Osteoblast (primary cell): Measurements from ENCODE around the gene ALG9. TPM values are rescaled to one million over a fixed set of nuclear protein-coding genes. Genes with fewer than 3 reads are reported as not detected.

Experiments
- DNase-seq: peaks from one replicate; pipeline ENCODE4 v3.0.0; 2011; ENCODE audit warnings: low spot score, mixed read lengths; ENCODE audit not compliant: insufficient read length; ENCODE audit errors: missing footprints
- H2AFZ ChIP-seq: 2 replicates; pipeline ENCODE4 v1.6.0; 2011; ENCODE audit warnings: mild to moderate bottlenecking, low read length
- H3K27ac ChIP-seq: 2 replicates; pipeline ENCODE4 v1.5.1; 2011; ENCODE audit warnings: mild to moderate bottlenecking, low read depth, low read length, moderate library complexity
- H3K27me3 ChIP-seq: 2 replicates; pipeline ENCODE4 v1.6.0; 2012; ENCODE audit warnings: mild to moderate bottlenecking, control low read depth, inconsistent platforms, low read length, moderate library complexity; ENCODE audit not compliant: insufficient read depth
- H3K36me3 ChIP-seq: 2 replicates; pipeline ENCODE4 v1.5.1; 2011; ENCODE audit warnings: mild to moderate bottlenecking, low read length, control low read depth, moderate library complexity; ENCODE audit not compliant: insufficient read depth
- H3K4me1 ChIP-seq: 2 replicates; pipeline ENCODE4 v1.5.1; 2011; ENCODE audit warnings: mild to moderate bottlenecking, low read length, control low read depth, moderate library complexity; ENCODE audit not compliant: insufficient read depth
- H3K4me2 ChIP-seq: 2 replicates; pipeline ENCODE4 v1.6.0; 2011; ENCODE audit warnings: mild to moderate bottlenecking, low read length; ENCODE audit not compliant: insufficient read depth
- H3K4me3 ChIP-seq: fragments of 200-600 bp; sonication (generic); 3 replicates; pipeline ENCODE4 v1.5.1; 2012; ENCODE audit warnings: mild to moderate bottlenecking, low read length, inconsistent platforms; ENCODE audit not compliant: insufficient read depth
- H3K79me2 ChIP-seq: 2 replicates; pipeline ENCODE4 v1.6.0; 2012; ENCODE audit warnings: mild to moderate bottlenecking, low read length, control low read depth, inconsistent platforms; ENCODE audit not compliant: insufficient read depth
- H3K9me3 ChIP-seq: 2 replicates; pipeline ENCODE4 v1.5.1; 2011; ENCODE audit warnings: low read depth, low read length, control low read depth
- H4K20me1 ChIP-seq: 2 replicates; pipeline ENCODE4 v1.6.0; 2012; ENCODE audit warnings: mild to moderate bottlenecking, low read length, control low read depth; ENCODE audit not compliant: insufficient read depth
- total RNA-seq: library from RNA; depleted of rRNA; stranded (reverse); fragments of >200 nt; gene quantifications from 2 replicates; pipeline ENCODE4 v1.2.3, GENCODE V29; 2012
- TF ChIP-seq, protein P1 (sequence below): IDR thresholded peaks from 2 replicates; pipeline ENCODE4 v1.5.1; 2011; ENCODE audit warnings: mild to moderate bottlenecking, low read depth, low read length, moderate library complexity; ENCODE audit errors: extremely low read depth

Gene ALG9
- total RNA-seq, 1 donor: 35.8 TPM

DNA sequence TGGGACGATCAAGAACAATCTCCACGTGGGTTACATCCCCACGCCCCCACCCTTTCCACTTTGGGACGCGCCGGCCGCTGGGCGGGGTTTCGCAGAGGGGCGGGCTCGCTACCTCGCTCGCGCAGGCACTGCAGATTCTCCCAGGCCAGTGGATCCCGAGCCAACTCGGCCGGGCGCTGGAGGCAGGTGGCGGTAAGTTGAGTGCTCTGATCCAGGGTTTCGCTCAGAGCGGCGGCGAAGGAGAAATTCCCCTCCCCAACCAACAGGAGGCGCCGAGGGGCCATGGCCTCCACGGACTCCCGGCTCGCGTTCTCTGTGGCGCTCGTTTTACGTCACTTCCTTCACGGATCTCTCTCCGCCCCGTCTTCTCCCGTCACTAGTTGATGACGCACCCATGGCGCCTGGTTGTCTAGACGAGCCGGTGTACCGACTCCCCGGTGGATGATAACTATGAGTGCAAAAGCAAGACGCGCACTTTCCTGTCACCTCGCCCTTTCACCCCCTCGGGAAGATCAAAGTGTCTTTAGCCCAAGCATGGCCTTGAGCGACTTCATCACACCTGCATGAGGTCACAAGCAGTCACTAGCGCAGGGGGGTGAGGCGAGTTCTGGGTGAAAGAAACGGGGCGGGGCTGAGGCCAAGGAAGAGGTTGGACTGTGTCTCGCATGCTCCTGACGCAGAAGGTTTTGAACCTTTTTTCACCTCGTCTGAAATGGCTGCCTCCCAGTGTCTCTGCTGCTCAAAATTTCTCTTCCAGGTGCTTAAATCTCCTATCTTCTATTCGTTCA lies 7.7 kb upstream of the ALG9 start, which contains the start of the genes CFAP68 and FDXACB1:
Gene CFAP68, plus strand, starts transcription at position 693 of the 788 bp plus-strand sequence. Its CDS starts 20 bp downstream, at position 713.
Gene FDXACB1, minus strand, starts transcription at position 317 of the 788 bp plus-strand sequence. Its CDS starts 33 bp downstream, at position 284.
- TF ChIP-seq, protein P1, sequence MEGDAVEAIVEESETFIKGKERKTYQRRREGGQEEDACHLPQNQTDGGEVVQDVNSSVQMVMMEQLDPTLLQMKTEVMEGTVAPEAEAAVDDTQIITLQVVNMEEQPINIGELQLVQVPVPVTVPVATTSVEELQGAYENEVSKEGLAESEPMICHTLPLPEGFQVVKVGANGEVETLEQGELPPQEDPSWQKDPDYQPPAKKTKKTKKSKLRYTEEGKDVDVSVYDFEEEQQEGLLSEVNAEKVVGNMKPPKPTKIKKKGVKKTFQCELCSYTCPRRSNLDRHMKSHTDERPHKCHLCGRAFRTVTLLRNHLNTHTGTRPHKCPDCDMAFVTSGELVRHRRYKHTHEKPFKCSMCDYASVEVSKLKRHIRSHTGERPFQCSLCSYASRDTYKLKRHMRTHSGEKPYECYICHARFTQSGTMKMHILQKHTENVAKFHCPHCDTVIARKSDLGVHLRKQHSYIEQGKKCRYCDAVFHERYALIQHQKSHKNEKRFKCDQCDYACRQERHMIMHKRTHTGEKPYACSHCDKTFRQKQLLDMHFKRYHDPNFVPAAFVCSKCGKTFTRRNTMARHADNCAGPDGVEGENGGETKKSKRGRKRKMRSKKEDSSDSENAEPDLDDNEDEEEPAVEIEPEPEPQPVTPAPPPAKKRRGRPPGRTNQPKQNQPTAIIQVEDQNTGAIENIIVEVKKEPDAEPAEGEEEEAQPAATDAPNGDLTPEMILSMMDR: peak; percentile 96
- peak; percentile 95 for DNase-seq
- peak within 1 kb of the TSS; percentile 97 for H3K4me2 ChIP-seq
- peak within 1 kb of the TSS; percentile 88 for H3K4me3 ChIP-seq
- no peaks in the 10 kb centered on the region for H3K27me3 ChIP-seq
- H3K36me3 ChIP-seq: no peaks in the 10 kb centered on the region
- H3K9me3 ChIP-seq: no peaks in the 10 kb centered on the region
- peak within 1 kb of the TSS; percentile 97 for H2AFZ ChIP-seq
- no peaks in the 10 kb centered on the region for H4K20me1 ChIP-seq
- no peaks in the 10 kb centered on the region for H3K79me2 ChIP-seq
- H3K4me1 ChIP-seq: peaks cover 14% of the 10 kb centered on the region
- H3K27ac ChIP-seq: peak within 1 kb of the TSS; percentile 99

DNA sequence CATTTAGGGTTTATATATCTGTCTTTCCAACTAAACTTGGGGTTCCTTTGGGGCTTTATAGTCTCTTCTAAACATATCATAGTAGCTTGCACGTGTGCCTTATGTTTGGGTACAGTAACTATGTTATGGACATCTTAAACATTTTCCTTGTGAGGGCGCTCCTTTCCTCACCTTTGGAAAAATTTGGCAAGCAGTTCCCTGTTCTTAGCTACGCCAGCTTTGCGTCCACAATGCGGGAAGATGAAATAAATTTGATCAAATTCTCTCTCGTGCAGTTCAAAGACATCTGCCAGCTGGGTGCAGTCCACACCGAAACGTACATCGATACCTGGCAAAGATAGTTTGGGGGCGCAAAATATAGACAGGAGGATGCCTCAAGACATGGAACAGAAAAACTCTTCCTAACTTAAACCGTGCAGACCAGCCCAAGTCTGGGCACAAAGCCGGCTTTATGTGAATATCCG lies 7.0 kb upstream of the ALG9 start:
- Histone ChIP-seq H3K27ac (peak overlapping the region; percentile 99), H3K9me3 (no peaks in the 10 kb centered on the region), H3K4me2 (peak overlapping the region; percentile 97), H3K36me3 (no peaks in the 10 kb centered on the region), H3K4me1 (peaks cover 14% of the 10 kb centered on the region), H3K27me3 (no peaks in the 10 kb centered on the region), H3K4me3 (peak overlapping the region; percentile 88), H2AFZ (peak overlapping the region; percentile 97), H3K79me2 (no peaks in the 10 kb centered on the region), H4K20me1 (no peaks in the 10 kb centered on the region)
- no peak for DNase-seq
- TF ChIP-seq, protein P1: no peak

DNA sequence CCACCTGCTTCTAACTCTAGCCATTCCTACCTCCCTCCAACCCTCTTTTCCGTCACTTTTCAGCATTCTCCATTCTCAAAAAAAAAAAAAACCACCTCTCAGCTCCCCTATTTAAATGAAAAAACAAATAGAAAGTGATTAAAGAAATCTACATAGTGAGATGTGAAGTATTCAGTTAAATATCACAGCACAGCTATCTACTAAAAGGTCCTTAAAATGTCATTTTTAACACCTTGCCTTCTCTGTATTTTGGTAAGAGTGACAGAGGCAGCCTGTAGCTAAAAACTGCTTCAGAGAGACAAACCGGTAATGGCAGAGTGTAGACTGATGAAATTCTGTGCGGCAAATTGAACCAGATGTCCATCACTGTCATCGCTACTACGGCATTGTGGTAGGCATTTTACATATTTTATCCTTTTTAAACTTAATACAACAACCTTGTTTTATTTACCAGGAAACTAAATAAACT lies 346 bp upstream of the ALG9 start:
- Histone ChIP-seq H3K4me1 (peaks cover 11% of the 10 kb centered on the region), H3K79me2 (peaks cover 9% of the 10 kb centered on the region), H3K36me3 (peaks cover 15% of the 10 kb centered on the region), H3K4me3 (peak overlapping the region; percentile 88), H3K4me2 (peak overlapping the region; percentile 88), H4K20me1 (no peaks in the 10 kb centered on the region), H3K9me3 (no peaks in the 10 kb centered on the region), H3K27me3 (no peaks in the 10 kb centered on the region), H2AFZ (peak overlapping the region; percentile 94), H3K27ac (peak overlapping the region; percentile 40)
- no peak for DNase-seq
- TF ChIP-seq, protein P1: no peak

DNA sequence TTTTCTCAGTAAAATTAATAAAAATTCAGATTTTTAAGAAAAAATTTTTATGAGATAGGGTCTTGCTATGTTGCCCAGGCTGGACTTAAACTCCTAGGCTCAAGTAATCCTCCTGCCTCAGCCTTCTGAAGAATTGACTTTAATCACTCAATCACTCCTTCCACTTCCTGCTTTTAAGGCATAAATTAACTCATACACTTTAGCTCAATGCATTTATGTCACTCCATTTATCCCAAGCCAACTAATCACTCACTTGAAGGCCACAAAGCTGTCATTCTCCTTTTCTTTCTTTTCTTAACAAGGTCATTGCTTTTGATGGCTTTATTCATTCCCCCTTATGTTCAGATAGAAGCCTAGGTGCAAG lies 877 bp downstream of the ALG9 start:
- TF ChIP-seq, protein P1: no peak
- Histone ChIP-seq H3K4me1 (peaks cover 11% of the 10 kb centered on the region), H3K36me3 (peaks cover 22% of the 10 kb centered on the region), H3K4me3 (peak overlapping the region; percentile 88), H4K20me1 (no peaks in the 10 kb centered on the region), H3K79me2 (peaks cover 9% of the 10 kb centered on the region), H3K27me3 (no peaks in the 10 kb centered on the region), H3K4me2 (peak overlapping the region; percentile 88), H3K9me3 (no peaks in the 10 kb centered on the region), H2AFZ (peak overlapping the region; percentile 94), H3K27ac (peak overlapping the region; percentile 40)
- DNase-seq: no peak
